Measurements from ENCODE around the gene KIF5C. TPM values are rescaled to one million over a fixed set of nuclear protein-coding genes. Genes with fewer than 3 reads are reported as not detected.

The KIF5C gene
- total and polyA plus RNA-seq, 2 donors (not counting 1 experiment from before 2014, with no cell fraction given): 0.09 to 0.17 TPM

- TF ChIP-seq EZH2 (IDR thresholded peaks at IDR 0.05; ENCODE audit: low read length, missing control alignments) (no peak), CTCF (conservative IDR thresholded peaks at IDR 0.05 in 1 of 2, IDR thresholded peaks at IDR 0.05 in 1 of 2; ENCODE audit: low read depth in 1 of 2, low read length in 2 of 2) (no peak)
- no peaks in the 10 kb centered on the region for H3K79me2 ChIP-seq (ENCODE audit: control insufficient read depth, insufficient read depth, low read length)
- H4K20me1 ChIP-seq (ENCODE audit: control insufficient read depth, extremely low read depth, insufficient read depth, low read length): no peaks in the 10 kb centered on the region
- no peaks in the 10 kb centered on the region for H3K4me1 ChIP-seq (ENCODE audit: control insufficient read depth, extremely low read depth, insufficient read depth, low read length)
- H3K27ac ChIP-seq (ENCODE audit: insufficient read depth, low read length): no peak overlapping the region
- no peak for DNase-seq (ENCODE audit: low read depth in 2 of 2)
- no peak overlapping the region for H3K4me3 ChIP-seq (replicated peaks in 1 of 4; ENCODE audit: control extremely low read depth in 1 of 4, insufficient read depth in 1 of 4, low read depth in 3 of 4, low read length in 4 of 4)
- H3K4me2 ChIP-seq (ENCODE audit: extremely low read depth, insufficient read depth, low read length): no peak overlapping the region
- H2AFZ ChIP-seq (ENCODE audit: low read length): no peak overlapping the region
- no peaks in the 10 kb centered on the region for H3K36me3 ChIP-seq (ENCODE audit: control insufficient read depth, insufficient read depth, low read length)
- no peaks in the 10 kb centered on the region for H3K27me3 ChIP-seq (ENCODE audit: control insufficient read depth, insufficient read depth, low read length)
- H3K9me3 ChIP-seq (ENCODE audit: control insufficient read depth, insufficient read depth, low read depth, low read length): no peaks in the 10 kb centered on the region
- no peak overlapping the region for H3K9ac ChIP-seq (ENCODE audit: insufficient read depth, low read length)
These were observed 26.9 kb upstream of the KIF5C start for GRCh38 chr2:148848146-148848545.

- Histone ChIP-seq H3K79me2 (ENCODE audit: control insufficient read depth, insufficient read depth, low read length) (no peaks in the 10 kb centered on the region), H3K9ac (ENCODE audit: insufficient read depth, low read length) (no peak overlapping the region), H3K4me3 (replicated peaks in 1 of 4; ENCODE audit: control extremely low read depth in 1 of 4, insufficient read depth in 1 of 4, low read depth in 3 of 4, low read length in 4 of 4) (no peak overlapping the region), H2AFZ (ENCODE audit: low read length) (no peak overlapping the region), H3K27me3 (ENCODE audit: control insufficient read depth, insufficient read depth, low read length) (no peaks in the 10 kb centered on the region), H3K27ac (ENCODE audit: insufficient read depth, low read length) (no peak overlapping the region), H4K20me1 (ENCODE audit: control insufficient read depth, extremely low read depth, insufficient read depth, low read length) (no peaks in the 10 kb centered on the region), H3K4me2 (ENCODE audit: extremely low read depth, insufficient read depth, low read length) (no peak overlapping the region), H3K36me3 (ENCODE audit: control insufficient read depth, insufficient read depth, low read length) (no peaks in the 10 kb centered on the region), H3K9me3 (ENCODE audit: control insufficient read depth, insufficient read depth, low read depth, low read length) (no peaks in the 10 kb centered on the region), H3K4me1 (ENCODE audit: control insufficient read depth, extremely low read depth, insufficient read depth, low read length) (no peaks in the 10 kb centered on the region)
- no peak for DNase-seq (ENCODE audit: low read depth in 2 of 2)
- TF ChIP-seq CTCF (conservative IDR thresholded peaks at IDR 0.05 in 1 of 2, IDR thresholded peaks at IDR 0.05 in 1 of 2; ENCODE audit: low read depth in 1 of 2, low read length in 2 of 2): no peak
- TF ChIP-seq EZH2 (IDR thresholded peaks at IDR 0.05; ENCODE audit: low read length, missing control alignments): no peak
These were observed 21.6 kb upstream of the KIF5C start for GRCh38 chr2:148853458-148853857.

- Histone ChIP-seq H3K4me2 (ENCODE audit: extremely low read depth, insufficient read depth, low read length) (no peak overlapping the region), H3K27me3 (ENCODE audit: control insufficient read depth, insufficient read depth, low read length) (no peaks in the 10 kb centered on the region), H2AFZ (ENCODE audit: low read length) (no peak overlapping the region), H4K20me1 (ENCODE audit: control insufficient read depth, extremely low read depth, insufficient read depth, low read length) (no peaks in the 10 kb centered on the region), H3K4me1 (ENCODE audit: control insufficient read depth, extremely low read depth, insufficient read depth, low read length) (no peaks in the 10 kb centered on the region), H3K9me3 (ENCODE audit: control insufficient read depth, insufficient read depth, low read depth, low read length) (no peaks in the 10 kb centered on the region), H3K27ac (ENCODE audit: insufficient read depth, low read length) (no peak overlapping the region), H3K9ac (ENCODE audit: insufficient read depth, low read length) (no peak overlapping the region), H3K36me3 (ENCODE audit: control insufficient read depth, insufficient read depth, low read length) (no peaks in the 10 kb centered on the region), H3K4me3 (replicated peaks in 1 of 4; ENCODE audit: control extremely low read depth in 1 of 4, insufficient read depth in 1 of 4, low read depth in 3 of 4, low read length in 4 of 4) (no peak overlapping the region), H3K79me2 (ENCODE audit: control insufficient read depth, insufficient read depth, low read length) (no peaks in the 10 kb centered on the region)
- no peak for TF ChIP-seq EZH2 (IDR thresholded peaks at IDR 0.05; ENCODE audit: low read length, missing control alignments)
- TF ChIP-seq CTCF (conservative IDR thresholded peaks at IDR 0.05 in 1 of 2, IDR thresholded peaks at IDR 0.05 in 1 of 2; ENCODE audit: low read depth in 1 of 2, low read length in 2 of 2): no peak
- DNase-seq (ENCODE audit: low read depth in 2 of 2): peak; percentile 2 to 4
These were observed 15.0 kb upstream of the KIF5C start for GRCh38 chr2:148860037-148860436.

Data from fibroblast of lung (primary cell).